ENCODE results near the gene SLC2A13. TPM values are rescaled to one million over a fixed set of nuclear protein-coding genes. Genes with fewer than 3 reads are reported as not detected.

The SLC2A13 gene
- total RNA-seq, 1 experiment from 2014 or later, result 7.0 TPM

DNA sequence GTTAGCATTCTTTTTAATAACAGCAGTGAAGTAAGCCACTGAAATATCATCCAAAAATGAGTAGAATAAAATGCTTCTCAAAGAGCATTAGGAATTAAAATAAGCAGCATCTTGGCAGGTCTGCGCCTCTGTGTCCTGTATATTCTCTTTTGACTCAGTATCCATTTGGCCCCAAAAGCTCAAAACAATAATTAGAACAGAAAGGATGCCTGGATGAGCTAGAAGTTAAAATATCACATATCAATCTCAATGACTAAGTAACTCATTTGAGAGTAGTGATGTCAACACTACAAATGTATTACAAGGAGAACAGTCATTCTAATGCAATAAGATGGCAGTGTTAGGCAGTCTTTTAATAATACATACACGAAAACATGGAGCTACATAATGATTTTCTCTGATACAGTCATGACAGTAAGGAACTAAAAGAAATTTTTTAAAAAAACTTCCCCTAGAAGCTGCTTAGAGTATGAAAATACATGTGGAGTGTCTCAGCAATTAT lies 325.4 kb downstream of the SLC2A13 start:
- no peak overlapping the region for H3K23ac ChIP-seq (ENCODE audit: insufficient read length, low read depth, low read length)
- H4K8ac ChIP-seq (replicated peaks; ENCODE audit: insufficient read length, low read depth, low read length), result no peak overlapping the region
- H2AK5ac ChIP-seq (ENCODE audit: insufficient read length, low read length), result no peak overlapping the region
- no peaks in the 10 kb centered on the region for H3K9me3 ChIP-seq (ENCODE audit: control insufficient read depth, low read depth, low read length)
- H3K36me3 Mint-ChIP-seq (ENCODE audit: insufficient read depth in 1 of 3, low read depth in 3 of 3), result peaks cover 0 to 4% (median 3%) of the 10 kb centered on the region in 3 experiments; a peak in 4 of 7 replicates
- TF ChIP-seq, protein P1, sequence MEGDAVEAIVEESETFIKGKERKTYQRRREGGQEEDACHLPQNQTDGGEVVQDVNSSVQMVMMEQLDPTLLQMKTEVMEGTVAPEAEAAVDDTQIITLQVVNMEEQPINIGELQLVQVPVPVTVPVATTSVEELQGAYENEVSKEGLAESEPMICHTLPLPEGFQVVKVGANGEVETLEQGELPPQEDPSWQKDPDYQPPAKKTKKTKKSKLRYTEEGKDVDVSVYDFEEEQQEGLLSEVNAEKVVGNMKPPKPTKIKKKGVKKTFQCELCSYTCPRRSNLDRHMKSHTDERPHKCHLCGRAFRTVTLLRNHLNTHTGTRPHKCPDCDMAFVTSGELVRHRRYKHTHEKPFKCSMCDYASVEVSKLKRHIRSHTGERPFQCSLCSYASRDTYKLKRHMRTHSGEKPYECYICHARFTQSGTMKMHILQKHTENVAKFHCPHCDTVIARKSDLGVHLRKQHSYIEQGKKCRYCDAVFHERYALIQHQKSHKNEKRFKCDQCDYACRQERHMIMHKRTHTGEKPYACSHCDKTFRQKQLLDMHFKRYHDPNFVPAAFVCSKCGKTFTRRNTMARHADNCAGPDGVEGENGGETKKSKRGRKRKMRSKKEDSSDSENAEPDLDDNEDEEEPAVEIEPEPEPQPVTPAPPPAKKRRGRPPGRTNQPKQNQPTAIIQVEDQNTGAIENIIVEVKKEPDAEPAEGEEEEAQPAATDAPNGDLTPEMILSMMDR (conservative IDR thresholded peaks at IDR 0.05), result no peak
- H3K18ac ChIP-seq (ENCODE audit: insufficient read length, low read depth, low read length), result no peak overlapping the region
- H3K4me1 ChIP-seq (ENCODE audit: insufficient read depth, low read length), result no peaks in the 10 kb centered on the region
- no peak overlapping the region for H3T11ph ChIP-seq (ENCODE audit: low read length)
- H4K91ac ChIP-seq (ENCODE audit: insufficient read length, low read depth, low read length), result no peak overlapping the region
- no peak overlapping the region for H3K27ac Mint-ChIP-seq
- H3K27me3 Mint-ChIP-seq (ENCODE audit: low read depth), result no peaks in the 10 kb centered on the region
- no peaks in the 10 kb centered on the region for H3K23me2 ChIP-seq (ENCODE audit: insufficient read length, low read depth, low read length, poor library complexity, severe bottlenecking)
- H3K27ac ChIP-seq (ENCODE audit: insufficient read length, low read depth, low read length), result no peak overlapping the region
- no peaks in the 10 kb centered on the region for H3K79me1 ChIP-seq (ENCODE audit: insufficient read depth, low read depth, low read length, poor library complexity, severe bottlenecking)
- no peaks in the 10 kb centered on the region for H4K20me1 ChIP-seq (ENCODE audit: control insufficient read depth, insufficient read depth, insufficient read length)
- no peak overlapping the region for H3K4me3 Mint-ChIP-seq
- H3K56ac ChIP-seq (ENCODE audit: insufficient read length, low read depth, low read length), result no peak overlapping the region
- no peaks in the 10 kb centered on the region for H3K27me3 ChIP-seq (ENCODE audit: insufficient read depth, low read length)
- H3K4ac ChIP-seq (ENCODE audit: low read depth, low read length), result no peak overlapping the region
- H3K4me2 ChIP-seq (ENCODE audit: insufficient read depth, insufficient read length, low read length), result no peak overlapping the region
- H2BK20ac ChIP-seq (ENCODE audit: low read depth, low read length, poor library complexity, severe bottlenecking), result no peak overlapping the region
- H2BK12ac ChIP-seq (ENCODE audit: insufficient read length, low read depth, low read length), result no peak overlapping the region
- 0 out of 5 replicates have a peak, but pooled peaks cover 2 to 3% of the 10 kb centered on the region in 2 experiments for H3K9me3 Mint-ChIP-seq
- no peaks in the 10 kb centered on the region for H3K4me1 Mint-ChIP-seq
- no peak overlapping the region for H3K14ac ChIP-seq (ENCODE audit: insufficient read depth, low read length)
- no peak overlapping the region for H2AFZ ChIP-seq (ENCODE audit: low read length)
- H2BK120ac ChIP-seq (ENCODE audit: low read depth, low read length, poor library complexity, severe bottlenecking), result no peak overlapping the region
- no CpG with 5 or more reads among the region's 2 CpGs for WGBS (ENCODE audit: extremely low coverage, insufficient read length, low lambda C conversion rate)
- DNase-seq, result no peak
- no peak overlapping the region for H2BK15ac ChIP-seq (ENCODE audit: low read depth, low read length)
- H3K9ac ChIP-seq (ENCODE audit: extremely low read depth, insufficient read length, low read length), result no peak overlapping the region
- H4K5ac ChIP-seq (ENCODE audit: insufficient read length, low read depth, low read length), result no peak overlapping the region
- H2BK5ac ChIP-seq (ENCODE audit: insufficient read length, low read length), result no peak overlapping the region
- H3K79me2 ChIP-seq (ENCODE audit: insufficient read depth, low read length), result no peaks in the 10 kb centered on the region
